WTC11 (cell line): ENCODE data around the gene RPA3. TPM values are rescaled to one million over a fixed set of nuclear protein-coding genes. Genes with fewer than 3 reads are reported as not detected.

Source experiments
- ATAC-seq: fragments of 200-7000 bp; cut with Tn5 transposase; 2 replicates; pipeline ENCODE4 v1.10.0; 2021; ENCODE audit warnings: mild to moderate bottlenecking, moderate library complexity
- CTCF ChIA-PET: fragments of 300-600 bp; sonication (Branson Sonifier 250); formaldehyde crosslinking; loops from one replicate; lab custom pipeline; 2021; ENCODE audit warnings: antibody characterized with exemption; lab: Charles Lee
- POLR2A ChIA-PET: fragments of 350-600 bp; sonication (Branson Sonifier 250); formaldehyde crosslinking; loops from one replicate; lab custom pipeline; 2021; ENCODE audit warnings: antibody characterized with exemption; lab: Charles Lee
- DNase-seq: peaks from one replicate; pipeline ENCODE4 v3.0.0; 2021; ENCODE audit warnings: low spot score
- H3K27ac Mint-ChIP-seq: 2 replicates; pipeline ENCODE4 v1.8.0; 2021; ENCODE audit warnings: mixed read lengths
- H3K27me3 Mint-ChIP-seq: 2 replicates; pipeline ENCODE4 v1.8.0; 2021; ENCODE audit warnings: low read depth, mild to moderate bottlenecking, moderate library complexity, mixed read lengths
- H3K36me3 Mint-ChIP-seq: 2 replicates; pipeline ENCODE4 v1.8.0; 2021; ENCODE audit warnings: mixed read lengths
- H3K4me1 Mint-ChIP-seq: 2 replicates; pipeline ENCODE4 v1.8.0; 2022; ENCODE audit warnings: mixed read lengths
- H3K4me3 Mint-ChIP-seq: 2 replicates; pipeline ENCODE4 v1.8.0; 2021; ENCODE audit warnings: mild to moderate bottlenecking, moderate library complexity, mixed read lengths
- H3K9me3 Mint-ChIP-seq: 2 replicates; pipeline ENCODE4 v1.8.0; 2021; ENCODE audit warnings: mixed read lengths
- AFF4 ChIP-seq: sonication (generic); formaldehyde crosslinking; IDR thresholded peaks from 2 replicates; pipeline ENCODE4 v1.8.1; 2023; ENCODE audit warnings: mild to moderate bottlenecking, missing genetic modification reagents, borderline replicate concordance
- EMX1 ChIP-seq: fragments of 250-450 bp; sonication (Bioruptor Pico); IDR thresholded peaks from 2 replicates; pipeline ENCODE4 v1.8.0; 2021; ENCODE audit warnings: mild to moderate bottlenecking
- FOXP4 ChIP-seq: sonication (generic); formaldehyde crosslinking; IDR thresholded peaks from 2 replicates; pipeline ENCODE4 v1.8.0; 2022; ENCODE audit warnings: mild to moderate bottlenecking, missing genetic modification reagents
- GTF2I ChIP-seq: fragments of 250-450 bp; sonication (Bioruptor Pico); conservative IDR thresholded peaks from 2 replicates; pipeline ENCODE4 v1.4.0; 2021; ENCODE audit warnings: mild to moderate bottlenecking
- MYBL2 ChIP-seq: sonication (generic); formaldehyde crosslinking; IDR thresholded peaks from 2 replicates; pipeline ENCODE4 v1.8.1; 2023; ENCODE audit warnings: mild to moderate bottlenecking, moderate library complexity, missing genetic modification reagents
- NFYB ChIP-seq: sonication (generic); formaldehyde crosslinking; conservative IDR thresholded peaks from 2 replicates; pipeline ENCODE4 v1.8.0; 2022; ENCODE audit warnings: low read depth, missing genetic modification reagents
- OVOL2 ChIP-seq: fragments of 250-450 bp; sonication (Bioruptor Pico); IDR thresholded peaks from 2 replicates; pipeline ENCODE4 v1.9.0; 2021; ENCODE audit warnings: mild to moderate bottlenecking, borderline replicate concordance
- SMAD3 ChIP-seq: sonication (generic); formaldehyde crosslinking; IDR thresholded peaks from 2 replicates; pipeline ENCODE4 v1.8.0; 2022; ENCODE audit warnings: missing genetic modification reagents, mild to moderate bottlenecking, borderline replicate concordance
- STAT6 ChIP-seq: sonication (generic); formaldehyde crosslinking; conservative IDR thresholded peaks from 2 replicates; pipeline ENCODE4 v1.8.1; 2023; ENCODE audit warnings: mild to moderate bottlenecking, low read depth, missing genetic modification reagents, moderate library complexity
- ZSCAN18 ChIP-seq: fragments of 250-450 bp; sonication (Bioruptor Pico); IDR thresholded peaks from 2 replicates; pipeline ENCODE4 v2.1.2; 2022; ENCODE audit warnings: mild to moderate bottlenecking, moderate library complexity
- total RNA-seq: library from RNA; stranded (reverse); gene quantifications from 3 replicates; pipeline ENCODE4 v1.2.3, GENCODE V29; 2021

The RPA3 gene
- total RNA-seq, 1 experiment from 2014 or later: 97.8 TPM

GRCh38 chr7:7609330-7609729, 109.1 kb downstream of the RPA3 start:
- ChIA-PET POLR2A (no interaction called here), CTCF (no interaction called here)
- TF ChIP-seq FOXP4 (CRISPR knock-in tag): no peak
- H3K36me3 Mint-ChIP-seq: peaks cover 10% of the 10 kb centered on the region
- no peaks in the 10 kb centered on the region for H3K9me3 Mint-ChIP-seq
- no peaks in the 10 kb centered on the region for H3K27me3 Mint-ChIP-seq
- DNase-seq (no peak), ATAC-seq (no peak)
- no peak overlapping the region for H3K27ac Mint-ChIP-seq
- H3K4me1 Mint-ChIP-seq: no peaks in the 10 kb centered on the region
- no peak overlapping the region for H3K4me3 Mint-ChIP-seq

GRCh38 chr7:7607010-7607409, 111.4 kb downstream of the RPA3 start:
- no peak for TF ChIP-seq SMAD3 (CRISPR knock-in tag)
- DNase-seq: no peak
- no peaks in the 10 kb centered on the region for H3K27me3 Mint-ChIP-seq
- H3K9me3 Mint-ChIP-seq: no peaks in the 10 kb centered on the region; the same call in 1 of the 2 replicates
- H3K4me1 Mint-ChIP-seq: no peaks in the 10 kb centered on the region
- H3K27ac Mint-ChIP-seq: no peak overlapping the region
- peaks cover 12% of the 10 kb centered on the region for H3K36me3 Mint-ChIP-seq
- no peak for ATAC-seq
- POLR2A ChIA-PET: no interaction called here
- CTCF ChIA-PET: no interaction called here
- H3K4me3 Mint-ChIP-seq: no peak overlapping the region

- Mint-ChIP-seq H3K36me3 (peaks cover 70% of the 10 kb centered on the region), H3K27me3 (no peaks in the 10 kb centered on the region; the same call in 1 of the 2 replicates), H3K27ac (no peak overlapping the region), H3K4me1 (no peaks in the 10 kb centered on the region), H3K9me3 (peaks cover 35% of the 10 kb centered on the region), H3K4me3 (no peak overlapping the region)
- POLR2A ChIA-PET: no interaction called here
- no peak for ATAC-seq
- DNase-seq: no peak
- no peak for TF ChIP-seq EMX1 (CRISPR knock-in tag)
- TF ChIP-seq ZSCAN18 (CRISPR knock-in tag): no peak
- TF ChIP-seq GTF2I: no peak
- no peak for TF ChIP-seq OVOL2 (CRISPR knock-in tag)
- no peak for TF ChIP-seq NFYB (CRISPR knock-in tag)
- no peak for TF ChIP-seq AFF4
- no peak for TF ChIP-seq STAT6 (CRISPR knock-in tag)
- no peak for TF ChIP-seq MYBL2 (CRISPR knock-in tag)
- CTCF ChIA-PET: no interaction called here
Measured at GRCh38 chr7:7596176-7596575, 122.2 kb downstream of the RPA3 start.
